BE2C (cell line): Measurements from ENCODE around the gene EVPLL.
"Not testable (repeated sequence)": the region's sequence is repeated elsewhere in the genome, so short reads cannot be mapped to it uniquely, and the experiment has no call there.

Source experiments
- DNase-seq: peaks from one replicate; pipeline ENCODE4 v3.0.0-alpha.2; 2020
- H3K27me3 ChIP-seq: fragments of 250-450 bp; sonication (Bioruptor Pico); 2 replicates; pipeline ENCODE4 v1.5.1; 2020; ENCODE audit warnings: mild to moderate bottlenecking
- H3K36me3 ChIP-seq: fragments of 250-450 bp; sonication (Bioruptor Pico); 2 replicates; pipeline ENCODE4 v1.5.1; 2020; ENCODE audit warnings: mild to moderate bottlenecking
- H3K4me1 ChIP-seq: fragments of 250-450 bp; sonication (Bioruptor Pico); 2 replicates; pipeline ENCODE4 v1.5.1; 2020
- H3K4me3 ChIP-seq: 2 replicates; pipeline ENCODE4 v1.5.1; 2011; ENCODE audit warnings: low read depth, low read length
- H3K9me3 ChIP-seq: fragments of 250-450 bp; sonication (Bioruptor Pico); 2 replicates; pipeline ENCODE4 v1.5.1; 2020

Gene EVPLL

DNA sequence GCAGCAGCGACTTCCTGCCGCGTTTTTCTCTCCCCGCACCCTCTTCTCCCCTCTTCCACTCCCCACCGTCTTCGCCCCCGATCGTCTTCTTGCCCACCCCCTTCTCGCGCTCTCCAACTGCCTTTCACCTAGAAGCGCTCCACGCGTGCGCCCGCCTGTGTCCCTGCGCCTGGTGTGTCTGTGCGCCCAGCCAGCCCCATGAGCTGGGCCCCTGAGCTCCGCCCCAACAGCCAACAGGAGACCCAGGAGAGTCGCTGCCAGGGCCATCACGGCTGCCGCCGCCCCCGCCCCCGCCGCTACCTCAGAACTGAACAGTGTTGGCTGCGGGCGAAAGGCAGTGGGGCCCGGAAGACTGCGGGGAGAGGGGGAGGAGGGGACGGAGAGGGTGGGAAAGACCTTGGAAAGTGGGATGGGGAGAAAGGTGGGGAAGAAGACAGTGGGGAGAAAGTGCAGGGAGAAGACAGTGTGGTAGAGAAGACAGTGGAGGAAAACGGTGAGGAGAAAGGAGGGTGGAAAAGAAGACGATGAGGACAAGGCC is 34.5 kb downstream of the EVPLL start:
- H3K27me3 ChIP-seq, DNase-seq, H3K4me1 ChIP-seq, H3K36me3 ChIP-seq, H3K9me3 ChIP-seq, H3K4me3 ChIP-seq: not testable (repeated sequence)

- not testable (repeated sequence) for H3K4me3 ChIP-seq, H3K36me3 ChIP-seq, H3K9me3 ChIP-seq, H3K27me3 ChIP-seq, DNase-seq, H3K4me1 ChIP-seq
Measured at GRCh38 chr17:18421521-18421920, 43.9 kb downstream of the EVPLL start.

- DNase-seq, H3K36me3 ChIP-seq: not testable (repeated sequence)
Measured at GRCh38 chr17:18422464-18422863, 44.9 kb downstream of the EVPLL start.

GRCh38 chr17:18423015-18423414 is 45.4 kb downstream of the EVPLL start:
- not testable (repeated sequence) for H3K9me3 ChIP-seq, H3K4me3 ChIP-seq, DNase-seq, H3K4me1 ChIP-seq, H3K27me3 ChIP-seq, H3K36me3 ChIP-seq

More at GRCh38 chr17:18422464-18422863, 44.9 kb downstream of the EVPLL start:
- H3K4me3 ChIP-seq, H3K9me3 ChIP-seq, H3K4me1 ChIP-seq, H3K27me3 ChIP-seq: not testable (repeated sequence)

- not testable (repeated sequence) for H3K27me3 ChIP-seq, H3K9me3 ChIP-seq, H3K36me3 ChIP-seq, H3K4me3 ChIP-seq, DNase-seq, H3K4me1 ChIP-seq
Measured at GRCh38 chr17:18425593-18425992, 48.0 kb downstream of the EVPLL start.

GRCh38 chr17:18426639-18427038 is 49.1 kb downstream of the EVPLL start:
- not testable (repeated sequence) for DNase-seq, H3K4me3 ChIP-seq, H3K9me3 ChIP-seq, H3K4me1 ChIP-seq, H3K27me3 ChIP-seq, H3K36me3 ChIP-seq

- H3K4me3 ChIP-seq, DNase-seq, H3K36me3 ChIP-seq, H3K9me3 ChIP-seq, H3K4me1 ChIP-seq, H3K27me3 ChIP-seq: not testable (repeated sequence)
Measured at GRCh38 chr17:18432206-18432605, 54.6 kb downstream of the EVPLL start.
